Measurements from ENCODE around the gene PHPT1. TPM values are rescaled to one million over a fixed set of nuclear protein-coding genes. Genes with fewer than 3 reads are reported as not detected.

Gene PHPT1
- total and polyA plus RNA-seq, 2 of the 13 experiments (the other 11 are each of a cell fraction or from before 2014, with no cell fraction given): 189 to 192 TPM

DNA sequence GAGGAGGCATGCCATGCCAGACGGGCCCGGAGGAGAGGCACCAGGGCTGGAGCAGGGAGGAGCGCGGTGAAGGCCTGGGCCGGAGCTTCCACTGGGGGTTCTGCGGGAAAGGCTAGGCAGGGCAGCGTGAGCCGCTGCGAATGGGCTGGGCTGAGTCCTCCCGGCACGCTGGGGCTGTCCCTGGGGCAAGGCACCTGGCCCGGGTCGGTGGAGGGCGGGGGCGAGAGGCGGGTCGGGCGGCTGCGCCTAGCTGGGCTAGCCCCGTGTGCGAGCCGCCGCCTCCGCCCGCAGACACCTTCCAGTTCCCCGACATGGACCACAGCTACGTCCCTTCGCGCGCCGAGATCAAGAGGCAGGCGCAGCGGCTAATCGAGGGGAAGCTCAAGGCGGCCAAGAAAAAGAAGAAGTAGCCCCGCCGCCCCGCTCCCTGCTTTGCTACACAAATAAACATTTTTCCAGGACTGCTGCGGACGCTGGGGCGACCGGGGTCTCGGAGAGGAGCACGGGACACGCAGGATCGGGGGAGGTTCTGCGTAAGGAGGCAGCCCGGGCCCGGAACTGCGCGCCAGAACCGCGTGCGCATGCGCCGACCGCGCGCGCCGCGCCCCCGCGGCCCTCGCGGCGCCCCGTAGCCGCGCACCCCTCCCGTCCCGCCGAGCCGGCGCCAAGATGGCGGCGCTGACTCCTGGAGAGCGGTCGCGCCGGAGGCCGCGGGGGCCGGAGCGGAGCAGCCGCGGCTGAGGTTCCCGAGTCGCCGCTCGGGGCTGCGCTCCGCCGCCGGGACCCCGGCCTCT lies 41.7 kb upstream of the PHPT1 start, which contains the start of gene RABL6 (continued):
- TF ChIP-seq, protein P1, sequence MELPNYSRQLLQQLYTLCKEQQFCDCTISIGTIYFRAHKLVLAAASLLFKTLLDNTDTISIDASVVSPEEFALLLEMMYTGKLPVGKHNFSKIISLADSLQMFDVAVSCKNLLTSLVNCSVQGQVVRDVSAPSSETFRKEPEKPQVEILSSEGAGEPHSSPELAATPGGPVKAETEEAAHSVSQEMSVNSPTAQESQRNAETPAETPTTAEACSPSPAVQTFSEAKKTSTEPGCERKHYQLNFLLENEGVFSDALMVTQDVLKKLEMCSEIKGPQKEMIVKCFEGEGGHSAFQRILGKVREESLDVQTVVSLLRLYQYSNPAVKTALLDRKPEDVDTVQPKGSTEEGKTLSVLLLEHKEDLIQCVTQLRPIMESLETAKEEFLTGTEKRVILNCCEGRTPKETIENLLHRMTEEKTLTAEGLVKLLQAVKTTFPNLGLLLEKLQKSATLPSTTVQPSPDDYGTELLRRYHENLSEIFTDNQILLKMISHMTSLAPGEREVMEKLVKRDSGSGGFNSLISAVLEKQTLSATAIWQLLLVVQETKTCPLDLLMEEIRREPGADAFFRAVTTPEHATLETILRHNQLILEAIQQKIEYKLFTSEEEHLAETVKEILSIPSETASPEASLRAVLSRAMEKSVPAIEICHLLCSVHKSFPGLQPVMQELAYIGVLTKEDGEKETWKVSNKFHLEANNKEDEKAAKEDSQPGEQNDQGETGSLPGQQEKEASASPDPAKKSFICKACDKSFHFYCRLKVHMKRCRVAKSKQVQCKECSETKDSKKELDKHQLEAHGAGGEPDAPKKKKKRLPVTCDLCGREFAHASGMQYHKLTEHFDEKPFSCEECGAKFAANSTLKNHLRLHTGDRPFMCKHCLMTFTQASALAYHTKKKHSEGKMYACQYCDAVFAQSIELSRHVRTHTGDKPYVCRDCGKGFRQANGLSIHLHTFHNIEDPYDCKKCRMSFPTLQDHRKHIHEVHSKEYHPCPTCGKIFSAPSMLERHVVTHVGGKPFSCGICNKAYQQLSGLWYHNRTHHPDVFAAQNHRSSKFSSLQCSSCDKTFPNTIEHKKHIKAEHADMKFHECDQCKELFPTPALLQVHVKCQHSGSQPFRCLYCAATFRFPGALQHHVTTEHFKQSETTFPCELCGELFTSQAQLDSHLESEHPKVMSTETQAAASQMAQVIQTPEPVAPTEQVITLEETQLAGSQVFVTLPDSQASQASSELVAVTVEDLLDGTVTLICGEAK (IDR thresholded peaks at IDR 0.05): no peak
- TF ChIP-seq, protein P1 (CRISPR knock-in tag; IDR thresholded peaks at IDR 0.05): peak; percentile 52; the same call in 1 of the 2 replicates
- TF ChIP-seq WIZ (CRISPR knock-in tag; IDR thresholded peaks at IDR 0.05) (0 out of 2 replicates have a peak, but pooled peaks have one; percentile 22), EEA1 (CRISPR knock-in tag; IDR thresholded peaks at IDR 0.05; ENCODE audit: borderline replicate concordance) (no peak), ZNF230 (CRISPR knock-in tag; IDR thresholded peaks at IDR 0.05) (no peak), HNRNPUL1 (IDR thresholded peaks at IDR 0.05; ENCODE audit: low read depth, low read length) (no peak), THAP11 (CRISPR knock-in tag; IDR thresholded peaks at IDR 0.05) (0 out of 2 replicates have a peak, but pooled peaks have one; percentile 13), KLF12 (CRISPR knock-in tag; IDR thresholded peaks at IDR 0.05; ENCODE audit: borderline replicate concordance) (peak; percentile 67), EP300 (IDR thresholded peaks at IDR 0.05; ENCODE audit: low read depth in 2 of 2, low read length in 2 of 2) (no peak), EP300 (CRISPR knock-in tag; IDR thresholded peaks at IDR 0.05; ENCODE audit: borderline replicate concordance) (no peak)
- TF ChIP-seq, protein P2, sequence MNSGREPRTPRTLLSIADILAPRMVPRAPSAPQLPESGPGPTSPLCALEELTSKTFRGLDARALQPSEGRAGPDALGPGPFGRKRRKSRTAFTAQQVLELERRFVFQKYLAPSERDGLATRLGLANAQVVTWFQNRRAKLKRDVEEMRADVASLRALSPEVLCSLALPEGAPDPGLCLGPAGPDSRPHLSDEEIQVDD (CRISPR knock-in tag; IDR thresholded peaks at IDR 0.05; ENCODE audit: borderline replicate concordance): no peak
- TF ChIP-seq, protein P3, sequence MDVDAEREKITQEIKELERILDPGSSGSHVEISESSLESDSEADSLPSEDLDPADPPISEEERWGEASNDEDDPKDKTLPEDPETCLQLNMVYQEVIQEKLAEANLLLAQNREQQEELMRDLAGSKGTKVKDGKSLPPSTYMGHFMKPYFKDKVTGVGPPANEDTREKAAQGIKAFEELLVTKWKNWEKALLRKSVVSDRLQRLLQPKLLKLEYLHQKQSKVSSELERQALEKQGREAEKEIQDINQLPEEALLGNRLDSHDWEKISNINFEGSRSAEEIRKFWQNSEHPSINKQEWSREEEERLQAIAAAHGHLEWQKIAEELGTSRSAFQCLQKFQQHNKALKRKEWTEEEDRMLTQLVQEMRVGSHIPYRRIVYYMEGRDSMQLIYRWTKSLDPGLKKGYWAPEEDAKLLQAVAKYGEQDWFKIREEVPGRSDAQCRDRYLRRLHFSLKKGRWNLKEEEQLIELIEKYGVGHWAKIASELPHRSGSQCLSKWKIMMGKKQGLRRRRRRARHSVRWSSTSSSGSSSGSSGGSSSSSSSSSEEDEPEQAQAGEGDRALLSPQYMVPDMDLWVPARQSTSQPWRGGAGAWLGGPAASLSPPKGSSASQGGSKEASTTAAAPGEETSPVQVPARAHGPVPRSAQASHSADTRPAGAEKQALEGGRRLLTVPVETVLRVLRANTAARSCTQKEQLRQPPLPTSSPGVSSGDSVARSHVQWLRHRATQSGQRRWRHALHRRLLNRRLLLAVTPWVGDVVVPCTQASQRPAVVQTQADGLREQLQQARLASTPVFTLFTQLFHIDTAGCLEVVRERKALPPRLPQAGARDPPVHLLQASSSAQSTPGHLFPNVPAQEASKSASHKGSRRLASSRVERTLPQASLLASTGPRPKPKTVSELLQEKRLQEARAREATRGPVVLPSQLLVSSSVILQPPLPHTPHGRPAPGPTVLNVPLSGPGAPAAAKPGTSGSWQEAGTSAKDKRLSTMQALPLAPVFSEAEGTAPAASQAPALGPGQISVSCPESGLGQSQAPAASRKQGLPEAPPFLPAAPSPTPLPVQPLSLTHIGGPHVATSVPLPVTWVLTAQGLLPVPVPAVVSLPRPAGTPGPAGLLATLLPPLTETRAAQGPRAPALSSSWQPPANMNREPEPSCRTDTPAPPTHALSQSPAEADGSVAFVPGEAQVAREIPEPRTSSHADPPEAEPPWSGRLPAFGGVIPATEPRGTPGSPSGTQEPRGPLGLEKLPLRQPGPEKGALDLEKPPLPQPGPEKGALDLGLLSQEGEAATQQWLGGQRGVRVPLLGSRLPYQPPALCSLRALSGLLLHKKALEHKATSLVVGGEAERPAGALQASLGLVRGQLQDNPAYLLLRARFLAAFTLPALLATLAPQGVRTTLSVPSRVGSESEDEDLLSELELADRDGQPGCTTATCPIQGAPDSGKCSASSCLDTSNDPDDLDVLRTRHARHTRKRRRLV (CRISPR knock-in tag; IDR thresholded peaks at IDR 0.05): no peak

Data from HepG2 (cell line).